ENCODE measurements around the gene SRPRB. TPM values are rescaled to one million over a fixed set of nuclear protein-coding genes. Genes with fewer than 3 reads are reported as not detected.

The SRPRB gene
- total RNA-seq, 1 experiment from 2014 or later: 43.4 TPM

GRCh38 chr3:133840055-133840737 is 34.6 kb downstream of the SRPRB start:
- Histone ChIP-seq H3K9me3 (ENCODE audit: low read length) (no peaks in the 10 kb centered on the region), H3K9me2 (replicated peaks; ENCODE audit: low read length) (no peaks in the 10 kb centered on the region), H3K9ac (ENCODE audit: low read length) (no peak overlapping the region), H3K4me3 (ENCODE audit: low read length) (no peak overlapping the region), H3K27ac (ENCODE audit: low read length) (no peak overlapping the region), H3K36me3 (ENCODE audit: low read depth, low read length) (no peaks in the 10 kb centered on the region), H3K4me2 (ENCODE audit: low read length) (no peak overlapping the region), H2AFZ (ENCODE audit: low read length) (no peak overlapping the region), H3K27me3 (ENCODE audit: low read length) (no peaks in the 10 kb centered on the region), H3F3A (ENCODE audit: low read length, unreplicated experiment) (no peaks in the 10 kb centered on the region), H3K4me1 (ENCODE audit: insufficient read depth, low read length) (no peaks in the 10 kb centered on the region), H4K20me1 (ENCODE audit: low read length) (no peaks in the 10 kb centered on the region), H3K79me2 (ENCODE audit: low read length) (no peaks in the 10 kb centered on the region)
- TF ChIP-seq CTCF (conservative IDR thresholded peaks at IDR 0.05; ENCODE audit: low read depth, low read length): no peak
- TF ChIP-seq EZH2 (IDR thresholded peaks at IDR 0.05; ENCODE audit: low read length, unreplicated experiment): no peak
- no peak for TF ChIP-seq EZH2phosphoT487 (IDR thresholded peaks at IDR 0.05; ENCODE audit: borderline replicate concordance, low read length)
- DNase-seq (no peak), ATAC-seq (no peak)
- intact Hi-C loops (cut with micrococcal nuclease): no loop called here
- POLR2A ChIA-PET (ENCODE audit: unreplicated experiment): no interaction called here
- CTCF ChIA-PET: no interaction called here
- BruUV-seq (replicated peaks): no TSS peak

DNA sequence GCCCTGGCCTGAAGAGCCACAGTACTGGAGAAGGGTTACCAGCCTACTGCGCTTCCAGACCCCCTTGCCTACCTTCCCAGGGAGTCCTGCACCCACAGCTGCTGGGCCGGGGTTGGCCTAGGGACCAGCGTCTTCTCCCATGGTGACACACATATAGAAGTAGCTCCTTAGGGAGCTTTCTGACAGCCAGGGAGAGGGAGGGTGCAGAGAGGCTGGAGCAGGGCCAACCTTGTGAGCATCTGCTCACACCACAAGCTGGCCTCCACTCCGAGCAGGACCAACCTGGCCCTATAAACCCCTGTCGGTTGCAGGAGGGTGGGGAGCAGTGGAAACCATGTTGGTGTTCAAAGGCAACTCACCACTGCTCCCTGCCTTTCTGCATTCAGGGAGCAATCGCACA is 35.2 kb downstream of the SRPRB start:
- BruUV-seq (replicated peaks): no TSS peak
- Histone ChIP-seq H3K9ac (ENCODE audit: low read length) (no peak overlapping the region), H3K4me1 (ENCODE audit: insufficient read depth, low read length) (no peaks in the 10 kb centered on the region), H3K9me2 (replicated peaks; ENCODE audit: low read length) (no peaks in the 10 kb centered on the region), H2AFZ (ENCODE audit: low read length) (no peak overlapping the region), H4K20me1 (ENCODE audit: low read length) (no peaks in the 10 kb centered on the region), H3F3A (ENCODE audit: low read length, unreplicated experiment) (no peaks in the 10 kb centered on the region), H3K36me3 (ENCODE audit: low read depth, low read length) (no peaks in the 10 kb centered on the region), H3K27me3 (ENCODE audit: low read length) (no peaks in the 10 kb centered on the region), H3K4me2 (ENCODE audit: low read length) (no peak overlapping the region), H3K79me2 (ENCODE audit: low read length) (no peaks in the 10 kb centered on the region), H3K4me3 (ENCODE audit: low read length) (no peak overlapping the region), H3K9me3 (ENCODE audit: low read length) (no peaks in the 10 kb centered on the region), H3K27ac (ENCODE audit: low read length) (no peak overlapping the region)
- CTCF ChIA-PET: no interaction called here
- TF ChIP-seq EZH2phosphoT487 (IDR thresholded peaks at IDR 0.05; ENCODE audit: borderline replicate concordance, low read length): no peak
- no peak for TF ChIP-seq CTCF (conservative IDR thresholded peaks at IDR 0.05; ENCODE audit: low read depth, low read length)
- no peak for TF ChIP-seq EZH2 (IDR thresholded peaks at IDR 0.05; ENCODE audit: low read length, unreplicated experiment)
- POLR2A ChIA-PET (ENCODE audit: unreplicated experiment): no interaction called here
- intact Hi-C loops (cut with micrococcal nuclease): no loop called here
- ATAC-seq: no peak
- no peak for DNase-seq

GRCh38 chr3:133841196-133841595 is 35.6 kb downstream of the SRPRB start:
- Histone ChIP-seq H3F3A (ENCODE audit: low read length, unreplicated experiment) (no peaks in the 10 kb centered on the region), H3K27ac (ENCODE audit: low read length) (no peak overlapping the region), H3K4me2 (ENCODE audit: low read length) (no peak overlapping the region), H3K9me3 (ENCODE audit: low read length) (no peaks in the 10 kb centered on the region), H4K20me1 (ENCODE audit: low read length) (no peaks in the 10 kb centered on the region), H3K9me2 (replicated peaks; ENCODE audit: low read length) (no peaks in the 10 kb centered on the region), H3K27me3 (ENCODE audit: low read length) (no peaks in the 10 kb centered on the region), H3K4me1 (ENCODE audit: insufficient read depth, low read length) (no peaks in the 10 kb centered on the region), H3K36me3 (ENCODE audit: low read depth, low read length) (no peaks in the 10 kb centered on the region), H3K9ac (ENCODE audit: low read length) (no peak overlapping the region), H3K4me3 (ENCODE audit: low read length) (no peak overlapping the region), H2AFZ (ENCODE audit: low read length) (no peak overlapping the region), H3K79me2 (ENCODE audit: low read length) (no peaks in the 10 kb centered on the region)
- no peak for DNase-seq
- intact Hi-C loops (cut with micrococcal nuclease): no loop called here
- no peak for ATAC-seq
- BruUV-seq (replicated peaks): no TSS peak
- CTCF ChIA-PET: no interaction called here
- no peak for TF ChIP-seq EZH2phosphoT487 (IDR thresholded peaks at IDR 0.05; ENCODE audit: borderline replicate concordance, low read length)
- TF ChIP-seq CTCF (conservative IDR thresholded peaks at IDR 0.05; ENCODE audit: low read depth, low read length): no peak
- no peak for TF ChIP-seq EZH2 (IDR thresholded peaks at IDR 0.05; ENCODE audit: low read length, unreplicated experiment)
- POLR2A ChIA-PET (ENCODE audit: unreplicated experiment): no interaction called here

Measured in PC-3 (cell line).